GM13977 (cell line): Measurements from ENCODE around the gene DOK5.

ENCODE experiments used
- DNase-seq: peaks from one replicate; pipeline ENCODE4 v3.0.0; 2012; ENCODE audit warnings: low spot score
- CTCF ChIP-seq: IDR thresholded peaks from 2 replicates; pipeline ENCODE4 v1.5.1; 2012; ENCODE audit warnings: mild to moderate bottlenecking, control low read depth; ENCODE audit not compliant: insufficient read depth; ENCODE audit errors: extremely low read depth, missing control alignments
- in situ Hi-C: fragments of 300-500 bp; cut with MboI; formaldehyde crosslinking; loops from one replicate; pipeline ENCODE4 v1.12.0; 2022; ENCODE audit warnings: low sequenced_read_pairs, low pct_unique_long_range_greater_than_20kb, mixed read lengths, inconsistent platforms; ENCODE audit not compliant: unreplicated experiment

The DOK5 gene

GRCh38 chr20:54608039-54608745 lies 132.8 kb downstream of the DOK5 start:
- no peak for TF ChIP-seq CTCF
- no peak for DNase-seq
- in situ Hi-C loops, result no loop called here

GRCh38 chr20:54608943-54609342 lies 133.6 kb downstream of the DOK5 start:
- no peak for TF ChIP-seq CTCF
- in situ Hi-C loops, result no loop called here
- no peak for DNase-seq

- no peak for TF ChIP-seq CTCF
- DNase-seq, result no peak
- in situ Hi-C loops, result no loop called here
Measured at GRCh38 chr20:54611708-54612412, 136.5 kb downstream of the DOK5 start.

DNA sequence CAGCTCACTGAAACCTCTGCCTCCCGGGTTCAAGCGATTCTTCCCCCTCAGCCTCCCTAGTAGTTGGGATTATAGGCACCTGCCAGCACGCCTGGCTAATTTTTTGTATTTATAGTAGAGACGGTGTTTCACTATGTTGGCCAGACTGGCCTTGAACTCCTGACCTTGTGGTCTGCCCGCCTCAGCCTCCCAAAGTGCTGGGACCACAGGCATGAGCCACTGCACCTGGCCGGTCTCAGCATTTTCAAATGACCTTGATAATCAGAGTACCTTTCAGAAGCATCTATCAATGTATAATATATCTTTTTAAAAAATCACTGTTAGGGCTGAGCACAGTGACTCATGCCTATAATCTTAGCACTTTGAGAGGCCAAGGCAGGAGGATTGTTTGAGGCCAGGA lies 143.0 kb downstream of the DOK5 start:
- in situ Hi-C loops, result no loop called here
- no peak for TF ChIP-seq CTCF
- no peak for DNase-seq

DNA sequence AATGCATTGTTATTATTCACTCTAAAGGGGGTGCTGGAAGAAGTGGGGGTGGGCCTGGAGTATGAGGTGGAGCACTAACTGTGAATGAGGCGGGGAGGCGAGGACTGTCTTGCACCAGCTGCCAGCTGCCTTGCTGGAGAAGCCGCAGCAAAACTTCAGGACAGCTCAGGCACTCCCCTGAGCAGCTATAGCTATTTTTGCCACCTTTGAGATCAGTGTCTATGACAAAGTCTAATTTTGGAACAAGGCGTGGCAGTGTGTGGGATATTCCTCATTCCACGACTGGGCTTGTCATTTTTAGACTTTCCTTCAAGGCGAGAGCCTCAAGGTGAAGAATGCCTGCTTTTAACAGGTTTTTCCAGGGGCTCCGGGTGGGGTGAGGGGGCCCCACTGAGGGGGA lies 143.8 kb downstream of the DOK5 start:
- in situ Hi-C loops, result no loop called here
- no peak for TF ChIP-seq CTCF
- DNase-seq, result no peak

- TF ChIP-seq CTCF, result no peak
- no peak for DNase-seq
- in situ Hi-C loops, result no loop called here
Measured at GRCh38 chr20:54619682-54620081, 144.3 kb downstream of the DOK5 start.

DNA sequence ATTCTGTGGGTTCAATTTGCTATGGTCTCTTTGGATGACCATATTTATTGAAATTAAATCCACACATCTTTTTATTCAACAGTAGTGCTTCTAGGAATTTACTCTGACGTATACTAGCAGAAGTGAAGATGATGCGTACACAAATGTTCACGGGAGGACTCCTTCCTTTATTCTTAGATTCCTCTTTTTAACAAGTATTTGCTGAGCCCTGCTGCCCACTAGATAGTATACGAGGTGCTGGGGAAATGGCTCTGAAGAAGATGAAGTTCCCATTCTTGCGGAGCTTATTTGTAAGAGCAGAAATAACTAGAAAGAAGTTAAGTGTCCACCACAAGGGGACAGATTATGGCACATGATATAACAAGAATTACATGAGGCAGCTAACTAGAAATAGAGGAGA lies 145.2 kb downstream of the DOK5 start:
- DNase-seq, result no peak
- no peak for TF ChIP-seq CTCF
- in situ Hi-C loops, result no loop called here
